Urinary bladder (tissue), 4 donors: Measurements from ENCODE around the gene PERP. TPM values are rescaled to one million over a fixed set of nuclear protein-coding genes. Genes with fewer than 3 reads are reported as not detected.
"Not testable (repeated sequence)": the region's sequence is repeated elsewhere in the genome, so short reads cannot be mapped to it uniquely, and the experiment has no call there.

Source experiments
- DNase-seq: peaks from one replicate; pipeline ENCODE4 v3.0.0-alpha.2; 2015; ENCODE audit errors: extremely low spot score
- H3K27ac ChIP-seq: one replicate; pipeline ENCODE4 v1.5.1; 2013; ENCODE audit warnings: low read depth, mild to moderate bottlenecking, moderate library complexity
- H3K36me3 ChIP-seq: one replicate; pipeline ENCODE4 v1.6.1; 2013; ENCODE audit warnings: mild to moderate bottlenecking, moderate library complexity; ENCODE audit not compliant: insufficient read depth
- H3K4me1 ChIP-seq: one replicate; pipeline ENCODE4 v1.6.1; 2013; ENCODE audit warnings: mild to moderate bottlenecking, moderate library complexity; ENCODE audit not compliant: insufficient read depth
- H3K4me3 ChIP-seq: one replicate; pipeline ENCODE4 v1.5.1; 2013; ENCODE audit warnings: low read depth, low read length
- WGBS: extraction: QIAGEN DNeasy Blood & Tissue Kit; methylation state at CpG from one replicate; pipeline ENCODE4 v1.1.7; 2013; 5-methylcytosine and 5-hydroxymethylcytosine counted together
- polyA plus RNA-seq: library from polyadenylated mRNA; stranded (reverse); fragments of 200-250 nt; gene quantifications from one replicate; pipeline ENCODE4 v1.2.3, GENCODE V29; 2013
- total RNA-seq: library from RNA; depleted of rRNA; stranded (reverse); fragments of >200 nt; gene quantifications from one replicate; pipeline ENCODE4 v1.2.3, GENCODE V29; 2014
- donor health status: healthy with polysubstance abuse.
- donor health status: healthy.

Gene PERP
- 27.6 TPM for total RNA-seq
- polyA plus RNA-seq, result 28.8 TPM

- H3K4me3 ChIP-seq, result peak within 1 kb of the TSS; percentile 57
- under 1% methylated on average over 83 of the region's 83 CpGs for WGBS
- H3K36me3 ChIP-seq, result no peaks in the 10 kb centered on the region
- DNase-seq, result no peak
- peak within 1 kb of the TSS; percentile 96 for H3K27ac ChIP-seq
- no peaks in the 10 kb centered on the region for H3K4me1 ChIP-seq
Measured at GRCh38 chr6:138107078-138107751, at the start of gene PERP. Gene PERP, minus strand, starts transcription at chr6:138107419. Its CDS starts 79 bp downstream, at chr6:138107340.

- DNase-seq, result no peak
- Histone ChIP-seq H3K27ac (no peak overlapping the region), H3K36me3 (no peaks in the 10 kb centered on the region), H3K4me3 (no peak overlapping the region), H3K4me1 (no peaks in the 10 kb centered on the region)
- WGBS, result 76% methylated on average over 1 of the region's 1 CpG
Measured at GRCh38 chr6:138155443-138155842, 48.2 kb upstream of the PERP start.

GRCh38 chr6:138146544-138146943, 39.3 kb upstream of the PERP start:
- H3K27ac ChIP-seq, result no peak overlapping the region
- H3K36me3 ChIP-seq, result no peaks in the 10 kb centered on the region
- H3K4me1 ChIP-seq, result no peaks in the 10 kb centered on the region
- no peak for DNase-seq
- H3K4me3 ChIP-seq, result no peak overlapping the region
- WGBS, result 81% methylated on average over 5 of the region's 5 CpGs

GRCh38 chr6:138145402-138145801, 38.2 kb upstream of the PERP start:
- no peaks in the 10 kb centered on the region for H3K4me1 ChIP-seq
- no peaks in the 10 kb centered on the region for H3K36me3 ChIP-seq
- no peak overlapping the region for H3K4me3 ChIP-seq
- 90% methylated on average over 3 of the region's 3 CpGs for WGBS
- no peak for DNase-seq
- H3K27ac ChIP-seq, result no peak overlapping the region

- WGBS, result 87% methylated on average over 4 of the region's 4 CpGs
- no peak for DNase-seq
- H3K27ac ChIP-seq, result no peak overlapping the region
- H3K36me3 ChIP-seq, result no peaks in the 10 kb centered on the region
- H3K4me3 ChIP-seq, result no peak overlapping the region
- H3K4me1 ChIP-seq, result no peaks in the 10 kb centered on the region
Measured at GRCh38 chr6:138142806-138143205, 35.6 kb upstream of the PERP start.

- no peak for DNase-seq
- Histone ChIP-seq H3K27ac (no peak overlapping the region), H3K4me1 (no peaks in the 10 kb centered on the region), H3K36me3 (no peaks in the 10 kb centered on the region), H3K4me3 (no peak overlapping the region)
- 93% methylated on average over 8 of the region's 8 CpGs for WGBS
Measured at GRCh38 chr6:138129190-138129589, 22.0 kb upstream of the PERP start.

GRCh38 chr6:138128096-138128495, 20.9 kb upstream of the PERP start:
- Histone ChIP-seq H3K27ac (no peak overlapping the region), H3K4me1 (no peaks in the 10 kb centered on the region), H3K36me3 (no peaks in the 10 kb centered on the region), H3K4me3 (no peak overlapping the region)
- WGBS, result 83% methylated on average over 3 of the region's 3 CpGs
- DNase-seq, result no peak

- 94% methylated on average over 4 of the region's 4 CpGs for WGBS
- Histone ChIP-seq H3K4me1 (no peaks in the 10 kb centered on the region), H3K27ac (no peak overlapping the region), H3K4me3 (no peak overlapping the region), H3K36me3 (no peaks in the 10 kb centered on the region)
- no peak for DNase-seq
Measured at GRCh38 chr6:138124096-138124495, 16.9 kb upstream of the PERP start.

GRCh38 chr6:138119976-138120375, 12.8 kb upstream of the PERP start:
- H3K27ac ChIP-seq, result no peak overlapping the region
- no peak for DNase-seq

GRCh38 chr6:138119229-138119628, 12.0 kb upstream of the PERP start:
- H3K4me3 ChIP-seq, DNase-seq, H3K36me3 ChIP-seq, H3K27ac ChIP-seq, H3K4me1 ChIP-seq: not testable (repeated sequence)
- WGBS, result 96% methylated on average over 1 of the region's 1 CpG

More at GRCh38 chr6:138119976-138120375, 12.8 kb upstream of the PERP start:
- Histone ChIP-seq H3K4me3 (no peak overlapping the region), H3K36me3 (no peaks in the 10 kb centered on the region), H3K4me1 (no peaks in the 10 kb centered on the region)

- DNase-seq, result no peak
- 80% methylated on average over 8 of the region's 8 CpGs for WGBS
- no peaks in the 10 kb centered on the region for H3K36me3 ChIP-seq
Measured at GRCh38 chr6:138117376-138117914, 10.2 kb upstream of the PERP start.

GRCh38 chr6:138116661-138116999, 9.4 kb upstream of the PERP start:
- Histone ChIP-seq H3K4me1 (no peaks in the 10 kb centered on the region), H3K27ac (no peak overlapping the region), H3K36me3 (no peaks in the 10 kb centered on the region), H3K4me3 (no peak overlapping the region)
- DNase-seq, result no peak
- WGBS, result 65% methylated on average over 3 of the region's 3 CpGs

More at GRCh38 chr6:138117376-138117914, 10.2 kb upstream of the PERP start:
- Histone ChIP-seq H3K4me3 (no peak overlapping the region), H3K4me1 (no peaks in the 10 kb centered on the region), H3K27ac (no peak overlapping the region)

GRCh38 chr6:138115877-138116660, 8.8 kb upstream of the PERP start:
- Histone ChIP-seq H3K27ac (no peak overlapping the region), H3K4me3 (no peak overlapping the region), H3K4me1 (no peaks in the 10 kb centered on the region), H3K36me3 (no peaks in the 10 kb centered on the region)
- 21% methylated on average over 13 of the region's 13 CpGs for WGBS
- DNase-seq, result no peak

- Histone ChIP-seq H3K36me3 (no peaks in the 10 kb centered on the region), H3K27ac (no peak overlapping the region), H3K4me3 (no peak overlapping the region), H3K4me1 (no peaks in the 10 kb centered on the region)
- WGBS, result 42% methylated on average over 7 of the region's 7 CpGs
- DNase-seq, result no peak
Measured at GRCh38 chr6:138115201-138115600, 8.0 kb upstream of the PERP start.
